WTC11 (cell line): ENCODE data around the gene BEST4.

ENCODE experiments used
- ATF3 ChIP-seq: sonication (generic); formaldehyde crosslinking; conservative IDR thresholded peaks from 2 replicates; pipeline ENCODE4 v1.8.1; 2022; ENCODE audit warnings: mild to moderate bottlenecking, missing genetic modification reagents
- TF ChIP-seq, protein P1 (sequence below): sonication (generic); formaldehyde crosslinking; IDR thresholded peaks from 2 replicates; pipeline ENCODE4 v1.8.1; 2022; ENCODE audit warnings: mild to moderate bottlenecking, moderate library complexity, missing genetic modification reagents
- TF ChIP-seq, protein P2 (sequence below): fragments of 200-600 bp; IDR thresholded peaks from 2 replicates; pipeline ENCODE4 v1.8.0; 2022; ENCODE audit warnings: antibody characterized with exemption

DNA sequence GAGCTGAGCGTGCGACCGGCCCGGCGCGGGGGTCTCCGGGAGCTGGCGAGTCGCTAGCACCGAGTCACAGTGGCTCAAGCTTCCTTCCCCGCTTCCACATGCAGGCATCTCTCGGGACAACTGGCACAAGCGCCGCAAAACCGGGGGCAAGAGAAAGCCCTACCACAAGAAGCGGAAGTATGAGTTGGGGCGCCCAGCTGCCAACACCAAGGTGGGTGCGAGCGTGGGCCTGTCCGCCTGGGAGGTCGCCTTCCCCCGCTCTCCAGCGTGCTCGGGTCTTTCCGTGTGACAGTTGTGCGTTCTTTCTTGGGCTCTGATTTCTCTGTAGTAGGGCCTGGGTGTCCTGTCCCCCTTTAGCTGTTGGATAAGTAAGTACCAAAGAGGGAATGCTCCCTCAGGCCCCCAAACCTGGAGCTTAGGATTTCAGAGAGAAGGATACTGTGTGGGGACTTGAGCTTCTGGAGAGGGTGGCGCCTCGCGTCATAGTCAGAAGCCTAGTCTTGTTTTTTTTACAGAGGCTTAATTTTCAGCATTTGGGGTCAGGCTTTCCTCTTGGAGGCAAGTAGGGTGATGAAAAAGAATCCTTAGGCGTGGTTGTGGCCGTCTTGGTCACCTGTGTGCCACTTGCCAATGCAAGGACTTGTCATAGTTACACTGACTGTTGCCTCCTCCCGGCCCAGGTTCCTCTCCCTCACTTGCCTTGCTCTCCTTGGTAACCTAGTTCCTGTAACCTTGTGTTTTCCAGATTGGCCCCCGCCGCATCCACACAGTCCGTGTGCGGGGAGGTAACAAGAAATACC lies 11.8 kb downstream of the BEST4 start:
- no peak for TF ChIP-seq ATF3
- TF ChIP-seq, protein P1, sequence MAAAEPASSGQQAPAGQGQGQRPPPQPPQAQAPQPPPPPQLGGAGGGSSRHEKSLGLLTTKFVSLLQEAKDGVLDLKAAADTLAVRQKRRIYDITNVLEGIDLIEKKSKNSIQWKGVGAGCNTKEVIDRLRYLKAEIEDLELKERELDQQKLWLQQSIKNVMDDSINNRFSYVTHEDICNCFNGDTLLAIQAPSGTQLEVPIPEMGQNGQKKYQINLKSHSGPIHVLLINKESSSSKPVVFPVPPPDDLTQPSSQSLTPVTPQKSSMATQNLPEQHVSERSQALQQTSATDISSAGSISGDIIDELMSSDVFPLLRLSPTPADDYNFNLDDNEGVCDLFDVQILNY (CRISPR knock-in tag): no peak
- TF ChIP-seq, protein P2, sequence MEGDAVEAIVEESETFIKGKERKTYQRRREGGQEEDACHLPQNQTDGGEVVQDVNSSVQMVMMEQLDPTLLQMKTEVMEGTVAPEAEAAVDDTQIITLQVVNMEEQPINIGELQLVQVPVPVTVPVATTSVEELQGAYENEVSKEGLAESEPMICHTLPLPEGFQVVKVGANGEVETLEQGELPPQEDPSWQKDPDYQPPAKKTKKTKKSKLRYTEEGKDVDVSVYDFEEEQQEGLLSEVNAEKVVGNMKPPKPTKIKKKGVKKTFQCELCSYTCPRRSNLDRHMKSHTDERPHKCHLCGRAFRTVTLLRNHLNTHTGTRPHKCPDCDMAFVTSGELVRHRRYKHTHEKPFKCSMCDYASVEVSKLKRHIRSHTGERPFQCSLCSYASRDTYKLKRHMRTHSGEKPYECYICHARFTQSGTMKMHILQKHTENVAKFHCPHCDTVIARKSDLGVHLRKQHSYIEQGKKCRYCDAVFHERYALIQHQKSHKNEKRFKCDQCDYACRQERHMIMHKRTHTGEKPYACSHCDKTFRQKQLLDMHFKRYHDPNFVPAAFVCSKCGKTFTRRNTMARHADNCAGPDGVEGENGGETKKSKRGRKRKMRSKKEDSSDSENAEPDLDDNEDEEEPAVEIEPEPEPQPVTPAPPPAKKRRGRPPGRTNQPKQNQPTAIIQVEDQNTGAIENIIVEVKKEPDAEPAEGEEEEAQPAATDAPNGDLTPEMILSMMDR: no peak
